Left renal pelvis (tissue), 4 donors: ENCODE data around the gene CBR4. TPM values are rescaled to one million over a fixed set of nuclear protein-coding genes. Genes with fewer than 3 reads are reported as not detected.
"Not testable (repeated sequence)": the region's sequence is repeated elsewhere in the genome, so short reads cannot be mapped to it uniquely, and the experiment has no call there.

Experiments used
- DNase-seq, 4 donors: peaks; one replicate each; pipeline ENCODE4 v3.0.0-alpha.2; 2013; ENCODE audit warnings: low read depth in 4 of 4, low spot score in 3 of 4
- polyA plus RNA-seq, 4 donors: library from polyadenylated mRNA; unstranded; fragments of 120-200 nt; gene quantifications; one replicate each; pipeline ENCODE4 v1.2.1, GENCODE V29; 2013; ENCODE audit not compliant: insufficient read length in 4 of 4

Gene CBR4
- polyA plus RNA-seq, 4 donors = 18.5 to 52.0 (median 46.1) TPM

DNA sequence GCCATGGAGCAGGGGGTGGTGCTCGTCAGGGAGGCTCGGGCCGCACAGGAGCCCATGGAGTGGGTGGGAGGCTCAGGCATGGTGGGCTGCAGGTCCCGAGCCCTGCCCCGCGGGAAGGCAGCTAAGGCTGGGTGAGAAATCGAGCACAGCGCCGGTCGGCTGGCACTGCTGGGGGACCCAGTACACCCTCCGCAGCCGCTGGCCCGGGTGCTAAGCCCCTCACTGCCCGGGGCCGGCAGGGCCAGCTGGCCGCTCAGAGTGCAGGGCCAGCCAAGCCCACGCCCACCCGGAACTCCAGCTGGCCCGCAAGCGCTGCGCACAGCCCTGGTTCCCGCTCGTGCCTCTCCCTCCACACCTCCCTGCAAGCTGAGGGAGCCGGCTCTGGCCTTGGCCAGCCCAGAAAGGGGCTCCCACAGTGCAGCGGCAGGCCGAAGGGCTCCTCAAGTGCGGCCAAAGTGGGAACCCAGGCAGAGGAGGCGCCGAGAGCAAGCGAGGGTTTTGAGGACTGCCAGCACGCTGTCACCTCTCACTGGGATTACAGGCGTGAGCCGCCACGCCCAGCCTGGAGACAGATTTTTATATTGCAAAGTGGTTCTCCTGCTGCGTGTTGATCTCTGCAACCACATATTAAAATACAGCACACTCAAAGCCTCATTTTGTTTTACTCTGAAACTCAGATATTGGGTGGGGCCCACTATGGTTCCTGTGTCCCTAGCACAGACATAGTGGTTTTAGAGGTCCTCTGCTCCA is 26.0 kb upstream of the CBR4 start:
- not testable (repeated sequence) for DNase-seq

DNA sequence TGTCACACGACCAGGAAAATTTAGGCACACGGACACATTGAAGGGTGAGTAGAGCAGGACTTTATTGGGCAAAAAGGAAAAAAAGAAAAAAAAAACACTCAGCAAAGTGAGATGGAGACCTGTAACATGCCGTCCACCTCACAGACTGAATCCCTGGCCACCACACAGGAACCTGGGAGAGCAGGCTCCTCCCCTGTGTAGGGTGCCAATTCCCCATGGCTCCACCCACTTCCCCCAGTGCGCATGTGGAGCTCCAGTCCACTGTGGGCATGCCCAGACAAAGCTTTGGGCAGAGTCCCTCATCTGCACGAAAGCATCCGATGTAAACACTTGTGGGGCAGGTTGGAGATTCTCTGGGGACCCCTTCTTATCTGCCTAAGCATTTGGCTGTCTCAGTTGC is 23.6 kb upstream of the CBR4 start:
- DNase-seq = no peak

DNA sequence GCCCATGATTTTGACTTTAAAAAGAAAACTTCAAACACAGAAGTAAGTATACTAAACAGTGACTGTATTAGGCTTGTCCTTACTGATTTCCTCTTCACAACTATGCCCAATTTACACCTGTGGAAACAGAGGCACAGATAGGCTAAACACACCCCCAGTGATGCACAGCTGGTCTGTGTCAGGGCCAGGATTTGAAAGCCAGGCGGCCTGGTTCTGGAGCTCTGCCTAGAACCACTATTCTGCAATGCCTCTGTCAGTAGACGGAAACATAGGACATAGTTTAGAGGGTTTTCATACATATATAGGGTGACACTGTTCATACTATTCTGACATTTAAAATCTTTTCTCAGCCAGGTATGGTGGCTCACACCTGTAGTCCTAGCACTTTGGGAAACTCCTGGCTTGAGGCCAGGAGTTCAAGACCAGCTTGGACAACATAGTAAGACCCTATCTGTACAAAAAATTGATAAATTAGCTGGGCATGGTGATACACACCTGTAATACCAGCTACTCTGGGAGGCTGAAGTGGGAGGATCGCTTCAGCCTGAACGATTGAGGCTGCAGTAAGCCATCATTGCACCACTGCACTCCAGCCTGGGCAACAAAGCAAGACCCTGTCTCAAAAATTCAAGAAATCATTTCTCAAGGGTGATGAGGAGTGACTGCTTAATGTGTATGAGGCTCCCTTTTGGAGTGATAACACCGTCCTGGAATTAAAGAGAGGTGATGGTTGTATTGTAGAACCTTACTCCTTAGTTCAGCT is 23.0 kb upstream of the CBR4 start:
- no peak for DNase-seq

DNA sequence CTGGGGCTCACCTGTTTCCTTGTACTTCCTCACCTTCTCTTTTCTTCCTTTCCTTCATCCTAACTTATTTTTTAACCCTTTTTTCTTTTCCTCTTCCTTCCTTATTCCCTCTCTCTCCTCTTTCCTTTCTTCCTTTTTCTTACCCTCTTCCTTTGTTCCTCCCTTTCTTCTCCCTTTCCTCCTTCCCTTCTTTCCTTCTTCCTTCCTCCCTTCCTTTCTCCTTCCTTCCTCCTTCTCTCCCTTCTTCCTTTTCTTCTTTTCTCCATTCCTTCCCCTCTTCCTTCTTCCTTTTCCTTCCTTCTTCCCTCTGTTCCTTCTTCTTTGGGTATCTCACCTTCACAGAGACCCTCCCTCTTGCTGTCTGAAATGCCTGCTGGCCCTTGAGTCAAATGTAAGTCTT is 22.1 kb upstream of the CBR4 start:
- no peak for DNase-seq

DNA sequence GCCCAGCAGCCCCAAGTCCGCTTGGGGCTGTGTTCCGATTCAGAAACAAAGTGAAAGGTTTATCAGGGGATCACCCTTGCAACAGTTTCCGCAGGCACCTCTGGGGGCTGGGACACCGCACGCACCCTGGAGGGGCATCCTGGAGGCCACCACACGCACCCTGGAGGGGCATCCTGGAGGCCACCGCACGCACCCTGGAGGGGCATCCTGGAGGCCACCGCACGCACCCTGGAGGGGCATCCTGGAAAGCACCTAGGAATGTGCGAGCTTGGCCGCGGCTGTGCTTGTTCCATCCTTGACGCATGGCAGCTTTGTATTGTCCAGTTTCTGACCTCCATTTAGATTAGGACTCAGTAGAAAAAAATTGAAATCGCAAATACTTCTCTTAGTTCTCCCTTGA is 21.3 kb upstream of the CBR4 start:
- DNase-seq = no peak

DNA sequence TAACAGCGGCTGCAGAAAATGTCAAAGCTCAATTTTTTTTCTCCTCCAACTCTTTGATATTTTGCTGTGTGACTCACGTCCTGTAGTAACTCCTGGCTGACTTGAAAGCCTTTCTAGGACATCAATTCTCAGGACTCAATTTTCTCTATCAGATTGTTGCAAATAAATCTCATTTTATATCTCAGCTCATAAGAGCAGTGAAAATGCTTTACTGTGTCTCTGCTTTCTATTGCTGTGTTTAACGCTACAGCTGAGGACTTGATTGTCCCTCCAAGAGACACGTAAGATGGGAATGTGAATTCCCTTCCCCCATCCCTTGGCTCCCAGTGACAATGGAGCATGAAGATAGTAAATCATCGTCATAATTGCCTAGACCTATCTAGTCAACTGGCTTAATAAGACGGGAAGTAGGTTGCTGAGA is 20.5 kb upstream of the CBR4 start:
- DNase-seq = no peak

DNA sequence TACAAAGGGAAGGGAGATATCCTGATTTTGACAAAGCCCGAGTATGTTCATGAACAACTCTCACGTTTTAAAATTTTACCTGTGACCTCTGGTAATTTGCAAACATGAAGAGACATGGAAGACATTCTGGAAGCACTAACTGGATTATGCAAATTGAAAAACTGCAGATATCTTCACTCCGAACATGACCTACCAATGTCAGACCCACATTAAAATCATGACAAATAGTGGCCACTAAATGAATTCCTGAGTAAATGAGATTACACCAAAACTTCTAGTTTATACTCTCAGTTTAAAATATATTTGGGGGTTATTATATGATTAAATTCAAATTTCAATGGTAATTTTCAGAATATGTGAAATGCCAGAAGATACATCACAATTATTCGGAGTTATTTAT is 19.9 kb upstream of the CBR4 start:
- DNase-seq = no peak

DNA sequence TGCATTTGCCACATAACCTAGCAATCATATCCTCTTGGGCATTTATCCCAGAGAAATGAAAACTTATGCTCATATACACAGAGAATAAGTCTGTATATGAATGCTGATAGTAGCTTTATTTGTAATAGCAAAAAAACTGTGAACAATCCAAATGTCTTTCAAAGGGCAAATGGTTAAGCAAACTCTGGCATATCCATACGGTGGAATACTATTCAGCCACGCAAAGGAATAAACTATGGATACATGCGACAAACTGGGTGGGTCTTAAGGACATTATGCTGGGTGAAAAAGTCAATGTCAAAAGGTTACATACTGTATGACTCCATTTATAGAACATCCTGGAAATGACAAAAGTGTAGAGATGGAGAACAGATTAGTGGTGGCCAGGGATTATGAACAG is 17.6 kb upstream of the CBR4 start:
- DNase-seq = no peak

DNA sequence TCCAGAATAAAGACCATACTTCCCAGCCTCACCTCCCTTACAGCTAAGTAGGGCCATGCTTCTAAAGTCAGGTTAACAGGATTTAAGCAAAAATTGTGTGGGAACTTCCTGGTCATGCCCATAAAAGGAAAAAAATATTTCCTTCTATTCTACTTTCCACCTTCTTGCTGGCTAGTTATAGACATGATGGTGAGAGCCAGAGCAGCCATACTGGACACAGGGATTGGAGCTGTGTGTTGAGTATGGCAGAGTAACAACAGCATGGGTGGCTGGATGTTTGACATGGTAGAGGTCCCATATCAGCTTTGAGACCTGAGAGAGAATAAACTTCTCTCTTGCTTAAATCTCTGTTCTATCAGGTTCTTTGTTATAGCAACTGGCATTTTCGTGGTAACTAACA is 15.1 kb upstream of the CBR4 start:
- no peak for DNase-seq

DNA sequence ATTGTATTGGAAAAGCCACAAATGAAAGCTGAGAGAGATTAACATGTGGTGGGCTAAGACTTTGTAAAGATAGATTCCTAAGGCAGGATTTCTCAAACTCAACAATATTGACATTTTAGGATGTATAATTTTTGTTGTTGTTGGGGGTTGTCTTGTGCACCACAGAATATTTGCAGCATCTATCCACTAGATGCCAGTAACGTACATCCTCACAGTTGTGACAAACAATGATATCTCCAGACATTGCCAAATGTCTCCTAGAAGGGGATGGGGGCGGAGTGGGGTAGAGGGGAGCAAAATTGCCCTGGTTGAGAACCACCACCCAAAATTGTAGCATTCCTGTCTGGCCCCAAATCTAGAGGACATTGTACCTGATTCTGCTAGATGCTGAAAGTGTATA is 14.7 kb upstream of the CBR4 start:
- DNase-seq = no peak

DNA sequence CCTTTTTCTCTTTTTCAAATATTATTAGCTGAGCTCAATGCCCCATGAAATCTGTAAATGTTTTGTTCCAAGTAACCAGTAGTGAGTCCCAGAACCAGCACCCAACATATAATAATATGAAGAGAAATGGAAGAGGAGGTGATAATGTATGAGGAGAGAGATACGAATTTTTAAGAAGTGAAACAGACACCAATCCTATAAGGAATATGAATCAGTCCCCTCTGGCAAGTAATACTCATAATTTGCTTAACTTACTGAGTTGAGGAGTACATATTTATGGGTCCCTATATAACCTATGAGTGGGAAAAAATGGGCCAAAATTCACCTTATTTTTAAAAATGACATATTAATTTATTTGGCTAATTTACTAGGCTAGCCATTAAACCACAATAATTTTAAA is 8.4 kb upstream of the CBR4 start:
- DNase-seq = no peak

DNA sequence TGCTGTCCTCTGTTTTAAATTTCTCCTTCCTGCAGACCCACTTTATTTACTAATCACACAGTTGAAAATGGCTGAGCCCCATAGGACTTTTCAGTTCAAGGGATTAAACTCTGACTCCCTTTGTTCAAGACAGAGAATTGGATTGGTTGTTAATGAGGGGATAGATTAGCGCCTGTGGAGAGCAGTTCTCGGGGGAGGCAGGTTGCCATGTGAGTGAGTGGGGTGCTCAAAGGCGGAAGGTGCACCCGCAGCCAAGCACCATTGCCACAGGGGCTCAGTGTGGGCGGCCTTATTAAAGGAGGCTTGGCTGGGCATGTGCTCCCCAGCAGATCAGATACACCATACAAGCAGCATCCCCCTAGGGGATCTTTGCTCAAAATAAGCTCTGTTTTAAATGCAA is 7.9 kb upstream of the CBR4 start:
- no peak for DNase-seq

DNA sequence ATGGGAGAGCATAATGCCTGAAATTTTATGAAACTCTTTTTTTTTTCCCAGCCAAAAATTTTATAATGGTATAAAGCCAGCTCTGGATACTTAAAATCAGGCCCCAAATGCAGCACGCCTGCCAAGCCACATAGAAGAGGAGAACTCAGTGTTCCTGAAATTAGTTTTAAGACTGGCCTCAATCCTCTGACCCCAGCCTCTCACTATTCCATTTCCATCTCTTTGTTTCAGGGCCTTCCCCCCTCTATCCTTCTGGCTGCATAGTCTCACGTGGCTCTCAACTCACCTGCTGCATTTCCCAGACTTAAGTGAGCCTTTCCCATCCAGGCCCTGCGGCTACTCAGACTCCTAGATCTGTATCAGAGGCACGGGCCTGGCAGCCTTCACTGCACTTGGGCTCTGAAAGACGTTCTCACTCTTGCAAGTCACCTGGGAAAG is 5.2 kb upstream of the CBR4 start:
- no peak for DNase-seq

DNA sequence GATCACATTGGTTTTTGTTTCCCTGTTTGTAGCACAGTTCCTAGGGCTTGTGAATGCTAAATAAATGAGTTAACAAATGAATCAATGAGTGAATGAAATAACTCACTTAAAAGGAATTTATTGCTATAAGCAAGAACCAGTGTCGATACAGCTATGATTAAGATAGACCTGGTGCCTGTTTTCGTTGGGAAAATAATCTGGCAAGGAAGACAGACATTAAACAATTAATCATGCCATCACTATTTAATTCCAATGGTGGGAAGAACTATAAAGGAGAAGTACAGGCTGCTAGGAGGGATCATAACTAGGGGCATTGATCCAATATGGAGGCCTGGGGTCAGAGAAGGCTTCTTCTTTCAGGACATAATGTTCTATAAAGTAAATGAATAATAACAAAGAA is 4.5 kb upstream of the CBR4 start:
- DNase-seq = no peak

DNA sequence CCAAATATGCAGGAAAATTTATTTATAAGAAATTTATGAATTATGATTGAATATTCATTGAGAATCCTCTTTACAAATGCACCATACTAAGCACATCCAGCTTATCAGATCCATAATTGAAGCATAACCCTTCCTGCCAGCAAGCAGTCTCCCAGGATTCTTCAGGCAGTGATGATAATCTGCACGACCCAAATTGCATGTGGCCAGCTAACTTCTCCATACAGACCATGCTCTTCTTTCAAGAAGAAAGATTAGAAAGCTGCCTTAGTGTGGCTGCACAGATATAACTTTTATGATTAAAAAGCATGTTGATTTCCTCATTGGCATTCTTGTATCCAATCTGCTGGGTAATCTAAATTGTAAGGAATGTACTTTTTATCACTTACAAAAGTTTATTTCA is 3.3 kb upstream of the CBR4 start:
- DNase-seq = no peak

DNA sequence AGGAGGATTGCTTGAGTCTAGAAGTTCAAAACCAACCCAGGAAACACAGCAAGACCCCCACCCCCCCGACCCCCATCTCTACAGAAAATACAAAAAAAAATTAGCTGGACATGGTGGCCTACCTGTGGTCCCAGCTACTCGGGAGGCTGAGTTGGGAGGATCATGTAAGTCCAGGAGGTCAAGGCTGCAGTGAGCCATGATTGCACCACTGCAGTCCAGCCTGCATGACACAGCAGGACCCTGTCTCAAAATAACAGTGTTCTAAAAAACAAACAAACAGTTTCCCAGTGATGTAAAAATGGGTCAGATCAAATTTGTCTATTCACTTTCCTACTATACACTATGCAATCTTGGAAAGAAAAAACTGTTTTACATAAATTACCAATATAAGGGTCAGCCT is 2.0 kb upstream of the CBR4 start:
- no peak for DNase-seq

DNA sequence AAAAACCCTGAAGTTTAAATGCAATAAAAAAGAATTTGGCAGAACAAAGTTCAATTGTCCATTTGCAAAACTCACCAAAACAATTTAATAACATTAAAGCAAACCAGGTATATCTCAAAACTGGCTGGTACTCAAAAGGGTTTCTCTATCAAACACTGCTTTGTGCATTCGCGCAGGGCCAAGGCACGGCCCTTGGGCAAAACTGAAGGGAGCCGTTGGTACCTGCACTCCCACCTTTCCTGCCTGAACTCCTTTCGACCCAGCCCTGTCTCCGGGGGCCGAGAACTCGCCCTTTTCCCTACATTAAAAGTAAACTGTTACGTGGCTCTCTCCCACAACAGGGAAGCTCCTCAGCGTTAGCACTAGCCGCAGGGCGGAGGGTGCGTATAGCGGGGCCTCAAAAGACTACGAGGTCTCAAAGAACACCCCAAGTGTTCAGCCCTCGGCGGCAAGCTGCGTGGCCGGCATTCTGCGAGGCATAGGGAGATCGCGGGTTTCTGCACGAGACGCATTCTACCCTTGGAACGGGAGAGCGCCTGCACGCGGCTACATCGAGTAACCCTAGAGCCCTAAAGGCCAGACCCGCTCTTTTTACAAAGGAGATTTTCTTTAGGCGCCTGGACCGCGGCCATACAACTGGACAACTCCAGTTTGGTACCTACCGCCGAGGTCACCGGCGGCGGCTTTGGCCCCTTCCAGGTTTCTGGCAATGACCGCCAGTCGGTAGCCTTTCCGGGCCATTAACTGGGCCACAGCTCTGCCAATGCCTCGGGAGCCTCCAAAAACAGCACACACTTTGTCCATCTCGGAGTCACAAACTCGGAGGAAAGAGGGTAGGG is 550 bp downstream of the CBR4 start:
- no peak for DNase-seq

DNA sequence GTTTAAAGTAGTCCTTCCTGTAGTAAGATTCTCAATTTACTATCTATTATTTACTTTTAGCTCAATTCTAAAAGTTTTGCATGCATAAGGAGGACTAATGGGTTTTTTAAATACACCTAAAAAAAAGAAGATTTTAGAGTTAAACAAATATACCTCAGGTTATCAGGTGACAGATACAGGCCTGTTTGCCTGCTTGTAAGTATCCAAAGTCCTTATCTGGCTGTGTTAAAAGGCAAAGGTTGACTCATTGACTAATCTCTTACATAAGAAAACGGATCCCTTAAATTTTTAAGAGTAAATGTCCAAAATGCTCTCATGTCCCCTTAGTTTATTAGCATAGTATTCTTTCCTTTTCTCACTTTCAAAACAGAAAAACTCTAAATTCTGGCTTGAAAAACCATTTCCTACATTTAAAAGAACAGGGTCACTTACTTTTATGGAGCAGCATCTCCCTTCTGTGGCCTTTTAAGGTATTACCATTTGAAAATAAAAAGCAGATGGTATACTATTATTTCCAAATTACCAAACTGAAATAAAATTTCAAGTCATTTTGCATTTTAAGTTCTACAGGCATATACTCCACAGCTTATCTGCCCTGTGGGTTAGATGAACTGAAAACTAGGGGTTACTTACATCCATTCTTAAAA is 4.5 kb downstream of the CBR4 start:
- no peak for DNase-seq

DNA sequence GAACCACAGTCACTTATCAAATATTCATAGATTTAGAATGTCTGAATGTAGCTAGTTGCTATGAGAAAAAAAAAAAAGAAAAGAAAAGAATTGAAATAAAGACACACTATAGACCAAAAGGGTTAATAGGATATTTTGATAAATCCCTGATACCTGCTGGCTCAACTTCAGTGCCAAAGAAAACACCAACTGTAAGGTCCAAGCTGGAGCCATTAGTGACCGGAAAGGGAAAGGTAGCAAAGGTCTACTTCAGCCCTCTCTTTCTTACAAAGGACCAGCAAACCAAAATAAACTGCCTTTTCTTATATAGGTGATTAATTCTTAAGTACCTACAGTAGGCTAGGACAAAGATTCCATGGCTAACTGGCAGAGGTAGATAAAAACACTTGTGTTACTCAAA is 9.7 kb downstream of the CBR4 start:
- DNase-seq = no peak

DNA sequence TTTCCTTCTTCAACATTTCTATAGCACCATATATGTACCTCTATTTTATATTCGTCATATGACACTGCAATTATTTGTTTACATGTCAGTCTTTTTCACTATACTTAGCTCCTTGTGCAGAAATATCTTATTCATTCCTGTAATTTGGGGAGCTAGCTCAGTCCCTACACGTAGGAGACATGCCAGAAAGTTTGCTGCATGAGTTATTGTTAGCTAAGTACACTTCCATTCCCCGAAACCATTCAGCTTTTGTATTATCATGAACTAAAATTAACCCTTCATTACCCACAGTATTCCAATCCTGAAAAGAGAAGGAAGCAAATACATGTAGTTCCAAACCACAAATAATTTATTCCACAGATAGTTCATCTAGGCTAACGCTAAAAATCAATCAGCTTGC is 10.2 kb downstream of the CBR4 start:
- DNase-seq = no peak

DNA sequence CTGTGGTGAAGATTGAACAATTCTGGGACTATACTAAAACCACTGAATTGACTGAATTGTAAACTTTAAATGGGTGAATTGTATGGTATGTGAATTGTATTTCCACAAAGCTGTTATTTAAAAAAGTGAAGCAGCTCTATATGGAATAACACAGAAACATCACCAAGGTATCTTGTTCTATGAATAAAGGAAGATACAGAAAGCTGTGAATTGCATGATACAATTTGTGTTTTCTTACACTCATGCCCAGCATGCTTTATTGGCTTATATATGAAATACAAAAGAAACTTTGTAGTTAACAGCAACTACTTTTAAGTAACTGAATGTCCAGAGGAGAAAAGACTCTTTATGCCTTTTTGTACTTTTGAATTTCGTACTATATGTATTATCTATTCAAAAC is 11.5 kb downstream of the CBR4 start:
- no peak for DNase-seq
